Smooth muscle cell (in vitro differentiated cells): ENCODE data around the gene PRR16. TPM values are rescaled to one million over a fixed set of nuclear protein-coding genes. Genes with fewer than 3 reads are reported as not detected.

ENCODE experiments used
- DNase-seq: peaks from one replicate; lab custom pipeline; 2025; ENCODE audit not compliant: unreplicated experiment; lab: John Stamatoyannopoulos, UW
- H2AFZ ChIP-seq: fragments of 200-600 bp; sonication (generic); 2 replicates; pipeline ENCODE4 v1.6.0; 2016; ENCODE audit warnings: antibody characterized with exemption, low read depth, mild to moderate bottlenecking
- H3F3A ChIP-seq: fragments of 200-600 bp; sonication (generic); 2 replicates; pipeline ENCODE4 v1.6.0; 2017; ENCODE audit warnings: antibody characterized with exemption, low read depth
- H3K27ac ChIP-seq: fragments of 200-600 bp; sonication (generic); 2 replicates; pipeline ENCODE4 v1.5.1; 2016; ENCODE audit warnings: low read depth, mild to moderate bottlenecking
- H3K27me3 ChIP-seq: fragments of 200-600 bp; sonication (generic); 2 replicates; pipeline ENCODE4 v1.6.1; 2016; ENCODE audit warnings: low read depth, mild to moderate bottlenecking
- H3K36me3 ChIP-seq: fragments of 200-600 bp; sonication (generic); 2 replicates; pipeline ENCODE4 v1.5.1; 2016; ENCODE audit warnings: low read depth
- H3K4me1 ChIP-seq: fragments of 200-600 bp; sonication (generic); 2 replicates; pipeline ENCODE4 v1.5.1; 2016; ENCODE audit warnings: low read depth
- H3K4me2 ChIP-seq: fragments of 200-600 bp; sonication (generic); 2 replicates; pipeline ENCODE4 v1.6.0; 2016; ENCODE audit warnings: mild to moderate bottlenecking
- H3K4me3 ChIP-seq: fragments of 200-600 bp; sonication (generic); 2 replicates; pipeline ENCODE4 v1.5.1; 2016; ENCODE audit warnings: mild to moderate bottlenecking
- H3K79me2 ChIP-seq: fragments of 200-600 bp; sonication (generic); 2 replicates; pipeline ENCODE4 v1.6.0; 2016; ENCODE audit warnings: low read depth, mild to moderate bottlenecking
- H3K9ac ChIP-seq: fragments of 200-600 bp; sonication (generic); 2 replicates; pipeline ENCODE4 v1.6.0; 2016; ENCODE audit warnings: low read depth
- H3K9me3 ChIP-seq: fragments of 200-600 bp; sonication (generic); replicated peaks from 2 replicates; pipeline ENCODE4 v1.5.1; 2016; ENCODE audit warnings: low read depth
- H4K20me1 ChIP-seq: fragments of 200-600 bp; sonication (generic); 2 replicates; pipeline ENCODE4 v1.6.0; 2016; ENCODE audit warnings: low read depth
- CTCF ChIP-seq: fragments of 200-600 bp; sonication (generic); IDR thresholded peaks from 2 replicates; pipeline ENCODE4 v1.5.1; 2017; ENCODE audit warnings: borderline replicate concordance, mild to moderate bottlenecking, antibody characterized with exemption; ENCODE audit not compliant: insufficient read depth, poor library complexity, severe bottlenecking
- WGBS: methylation state at CpG from one replicate; pipeline ENCODE4 v1.1.7; 2016; ENCODE audit warnings: low lambda C conversion rate; 5-methylcytosine and 5-hydroxymethylcytosine counted together
- polyA plus RNA-seq: library from polyadenylated mRNA; unstranded; fragments of >200 nt; fragmentation: Nextera tagmentation; extraction: Ambion mirVana; gene quantifications from 2 replicates; pipeline ENCODE4 v1.2.1, GENCODE V29; 2016
- total RNA-seq: library from RNA; depleted of rRNA; stranded (reverse); fragments of >200 nt; gene quantifications from 2 replicates; pipeline ENCODE4 v1.2.3, GENCODE V29; 2014

The PRR16 gene
- total and polyA plus RNA-seq, 2 experiments from 2014 or later = 6.7 to 13.2 TPM

GRCh38 chr5:120628156-120628555 is 164.1 kb downstream of the PRR16 start:
- Histone ChIP-seq H3K4me1 (peaks cover 8% of the 10 kb centered on the region), H3K27ac (no peak overlapping the region), H3K9ac (no peak overlapping the region), H3K4me2 (peak overlapping the region; percentile 6), H2AFZ (no peak overlapping the region), H4K20me1 (no peaks in the 10 kb centered on the region), H3F3A (no peaks in the 10 kb centered on the region), H3K27me3 (no peaks in the 10 kb centered on the region), H3K79me2 (no peaks in the 10 kb centered on the region), H3K9me3 (no peaks in the 10 kb centered on the region), H3K36me3 (no peaks in the 10 kb centered on the region), H3K4me3 (no peak overlapping the region)
- WGBS = 68% methylated on average over 3 of the region's 3 CpGs
- no peak for TF ChIP-seq CTCF
- DNase-seq = no peak

- Histone ChIP-seq H3K36me3 (no peaks in the 10 kb centered on the region), H2AFZ (no peak overlapping the region), H4K20me1 (no peaks in the 10 kb centered on the region), H3K9me3 (no peaks in the 10 kb centered on the region), H3K4me3 (no peak overlapping the region), H3K4me2 (no peak overlapping the region), H3F3A (no peaks in the 10 kb centered on the region), H3K4me1 (peaks cover 8% of the 10 kb centered on the region), H3K27ac (no peak overlapping the region), H3K27me3 (no peaks in the 10 kb centered on the region), H3K79me2 (no peaks in the 10 kb centered on the region), H3K9ac (no peak overlapping the region)
- DNase-seq = no peak
- WGBS = 87% methylated on average over 5 of the region's 5 CpGs
- no peak for TF ChIP-seq CTCF
Measured at GRCh38 chr5:120630550-120630949, 166.4 kb downstream of the PRR16 start.

- no peaks in the 10 kb centered on the region for H3K9me3 ChIP-seq
- TF ChIP-seq CTCF = no peak
- no peaks in the 10 kb centered on the region for H3K36me3 ChIP-seq
- 83% methylated on average over 2 of the region's 2 CpGs for WGBS
- H3K4me1 ChIP-seq = peaks cover 8% of the 10 kb centered on the region
- H2AFZ ChIP-seq = no peak overlapping the region
- no peaks in the 10 kb centered on the region for H4K20me1 ChIP-seq
- H3K27me3 ChIP-seq = no peaks in the 10 kb centered on the region
- H3K4me2 ChIP-seq = no peak overlapping the region
- H3K4me3 ChIP-seq = no peak overlapping the region
- H3K9ac ChIP-seq = no peak overlapping the region
- H3F3A ChIP-seq = no peaks in the 10 kb centered on the region
- H3K79me2 ChIP-seq = no peaks in the 10 kb centered on the region
- H3K27ac ChIP-seq = no peak overlapping the region
- DNase-seq = no peak
Measured at GRCh38 chr5:120631611-120632010, 167.5 kb downstream of the PRR16 start.

- WGBS = 91% methylated on average over 3 of the region's 3 CpGs
- H3K4me2 ChIP-seq = no peak overlapping the region
- no peaks in the 10 kb centered on the region for H3K36me3 ChIP-seq
- no peak overlapping the region for H2AFZ ChIP-seq
- no peaks in the 10 kb centered on the region for H3K9me3 ChIP-seq
- no peak overlapping the region for H3K27ac ChIP-seq
- peaks cover 7% of the 10 kb centered on the region for H3K4me1 ChIP-seq
- no peaks in the 10 kb centered on the region for H4K20me1 ChIP-seq
- H3K4me3 ChIP-seq = no peak overlapping the region
- H3K27me3 ChIP-seq = no peaks in the 10 kb centered on the region
- no peaks in the 10 kb centered on the region for H3K79me2 ChIP-seq
- no peaks in the 10 kb centered on the region for H3F3A ChIP-seq
- TF ChIP-seq CTCF = no peak
- no peak for DNase-seq
- no peak overlapping the region for H3K9ac ChIP-seq
Measured at GRCh38 chr5:120632430-120632829, 168.3 kb downstream of the PRR16 start.
